ENCODE measurements around the gene MYL6B.

GRCh38 chr12:56115329-56115728 is 37.1 kb upstream of the MYL6B start:
- TF ChIP-seq YY1 (IDR thresholded peaks at IDR 0.05; ENCODE audit: insufficient read depth, insufficient read length) = no peak
- TF ChIP-seq ZNF274 (IDR thresholded peaks at IDR 0.05; ENCODE audit: low read depth, low read length) = no peak

All from NT2/D1 (cell line).